ENCODE measurements around the gene DPYD.

The DPYD gene

GRCh38 chr1:97202481-97203380 lies 718.1 kb downstream of the DPYD start:
- DNase-seq (ENCODE audit: low read depth), result no peak

DNA sequence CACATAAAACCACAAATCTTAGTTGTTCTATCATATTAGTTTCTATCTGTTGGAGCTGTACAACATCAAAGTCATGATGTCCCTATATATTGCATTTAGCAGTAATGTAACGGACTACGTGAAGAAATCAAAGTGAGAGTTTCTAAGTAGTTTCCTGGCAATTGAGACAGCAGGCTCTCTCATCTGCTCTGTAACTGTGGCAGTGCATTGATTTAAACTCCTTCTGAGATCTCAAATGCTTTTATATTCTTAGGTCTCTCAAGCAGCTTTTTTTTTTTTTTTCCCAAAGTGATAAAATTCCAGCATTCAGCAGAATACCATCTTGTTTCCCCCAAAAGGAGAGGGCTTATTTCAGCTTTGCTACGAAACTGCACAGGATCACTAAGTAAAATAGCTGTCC lies 719.2 kb downstream of the DPYD start:
- DNase-seq (ENCODE audit: low read depth), result no peak

DNA sequence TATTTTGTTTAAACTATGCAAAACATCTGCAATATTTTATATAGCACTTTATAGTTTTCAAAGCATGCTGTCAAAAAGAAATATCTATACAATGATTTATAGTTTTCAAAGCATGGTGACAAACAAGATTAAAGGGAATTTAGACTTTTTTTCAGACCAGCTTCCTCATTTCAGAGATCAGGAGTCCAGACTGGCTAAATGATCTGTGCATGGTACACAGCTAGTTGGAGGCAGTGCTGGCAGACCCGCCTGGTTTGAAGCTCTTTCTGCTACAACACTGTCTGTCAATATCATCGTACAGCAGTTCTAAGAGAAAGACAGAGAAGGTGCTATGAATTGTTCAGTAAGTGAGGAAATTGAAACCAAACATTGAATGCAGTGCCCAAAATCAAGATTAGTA lies 720.2 kb downstream of the DPYD start:
- DNase-seq (ENCODE audit: low read depth), result no peak

DNA sequence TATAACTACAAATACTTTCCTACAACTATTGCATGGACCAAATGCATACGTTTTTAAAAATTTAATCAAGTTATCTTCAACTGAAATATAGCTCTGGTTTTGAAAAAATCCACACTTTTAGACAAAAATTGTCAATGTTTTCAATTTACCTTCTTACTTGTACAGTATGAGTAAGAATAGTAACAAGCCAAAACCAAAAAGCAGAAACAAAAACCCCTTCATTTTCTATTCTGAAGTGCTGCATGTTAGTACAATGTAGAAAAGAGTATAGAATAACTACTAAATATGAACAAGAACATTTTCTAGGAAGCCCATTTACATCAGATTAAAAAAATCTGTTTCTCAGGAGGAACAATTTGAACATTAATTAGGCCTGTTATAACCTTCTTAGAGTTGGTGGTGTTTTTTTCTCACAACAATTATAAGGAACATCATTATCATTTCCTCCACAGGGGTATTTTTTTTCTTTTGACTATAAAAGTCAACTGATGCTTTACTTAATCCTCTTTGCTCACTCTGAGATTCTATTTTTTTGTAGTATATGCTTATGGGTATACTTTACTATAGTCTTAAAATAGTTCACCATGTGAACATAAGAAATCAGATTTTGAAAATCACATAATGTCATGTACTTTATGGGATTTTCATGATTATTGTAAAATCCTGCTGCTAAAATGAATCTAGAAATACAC lies 723.9 kb downstream of the DPYD start:
- DNase-seq (ENCODE audit: low read depth), result no peak

DNA sequence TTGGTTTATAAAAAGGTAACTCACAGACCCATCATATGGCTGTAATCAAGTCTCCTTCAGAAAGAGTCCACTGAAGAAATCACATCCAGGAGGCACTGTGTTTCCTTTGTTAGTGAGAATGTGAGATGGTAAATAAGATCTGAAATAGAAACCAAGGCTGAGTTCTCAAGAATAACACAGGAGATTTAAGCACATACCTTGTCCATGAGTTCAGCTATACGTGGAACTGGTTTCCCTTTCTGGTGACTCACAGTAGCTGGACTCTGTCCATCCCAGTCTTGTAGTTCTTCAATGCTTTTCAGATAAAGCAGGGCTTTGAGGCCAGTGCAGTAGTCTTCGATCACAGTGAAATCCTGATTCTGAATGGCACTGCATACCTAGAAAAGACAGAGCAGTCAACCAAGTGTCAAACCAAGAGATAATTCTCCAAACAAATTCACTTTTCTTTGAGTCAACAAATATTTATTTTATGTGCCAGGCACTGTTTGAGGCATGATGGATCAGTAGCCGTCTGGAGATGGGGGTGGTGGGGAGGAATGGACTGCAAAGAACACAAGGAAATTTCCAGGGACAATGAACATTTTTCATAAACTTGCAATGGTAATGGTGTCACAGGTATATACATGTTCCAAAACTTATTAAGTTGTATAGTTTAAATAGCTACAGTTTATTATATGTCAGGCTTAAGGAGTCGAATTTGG lies 727.8 kb downstream of the DPYD start:
- peak; percentile 82 for DNase-seq (ENCODE audit: low read depth)

DNA sequence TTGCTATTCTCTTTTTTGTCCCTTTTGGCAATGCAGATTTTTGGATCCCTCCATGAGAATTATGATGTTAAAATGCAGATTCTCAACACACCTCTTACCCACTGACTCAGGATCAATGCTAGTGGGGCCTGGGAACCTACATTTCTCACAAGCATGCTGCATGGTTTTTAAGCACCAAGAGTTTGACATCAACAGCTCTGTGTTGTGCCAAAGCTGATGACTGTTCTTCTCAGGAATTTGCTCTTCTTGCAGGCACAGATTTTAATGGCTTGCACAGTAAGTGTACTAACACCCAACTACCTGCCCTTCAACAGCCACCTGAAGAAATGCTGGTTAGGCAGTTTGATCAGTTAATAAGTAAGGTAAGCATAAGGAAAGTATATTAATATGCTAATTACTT lies 730.5 kb downstream of the DPYD start:
- no peak for DNase-seq (ENCODE audit: low read depth)

GRCh38 chr1:97186381-97186780 lies 734.5 kb downstream of the DPYD start:
- no peak for DNase-seq (ENCODE audit: low read depth)

DNA sequence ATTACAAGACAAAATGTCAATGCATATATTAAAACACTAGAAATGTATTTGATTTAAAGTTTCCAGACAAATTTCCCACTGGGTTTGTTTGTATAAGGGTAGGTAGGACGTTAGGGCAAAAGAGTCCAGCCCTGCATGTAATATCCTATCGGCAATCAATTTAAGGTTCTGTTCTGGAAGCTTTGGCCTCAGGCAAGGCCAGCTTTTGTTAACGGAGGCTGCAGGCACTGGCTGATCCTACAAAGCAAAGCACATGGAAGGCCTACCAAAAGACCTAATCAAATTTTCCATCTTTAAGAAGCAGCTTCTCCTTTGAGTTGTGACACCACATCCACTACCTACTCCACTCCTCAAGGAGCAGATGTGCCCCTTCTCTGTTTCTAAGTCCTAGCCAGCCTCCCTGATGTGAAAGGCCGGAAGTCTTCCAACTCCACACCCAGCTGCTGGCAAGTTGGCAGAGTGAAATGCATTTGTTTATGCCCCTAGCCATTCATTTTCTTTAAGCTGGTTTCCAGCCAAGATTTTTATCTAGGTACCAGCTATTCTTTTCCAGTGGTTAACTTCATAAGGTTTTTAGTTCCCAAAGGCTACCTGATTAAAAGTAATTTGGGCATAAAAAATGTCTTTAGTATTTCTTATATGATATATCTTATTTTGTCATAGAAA lies 746.7 kb downstream of the DPYD start:
- DNase-seq (ENCODE audit: low read depth), result no peak

- DNase-seq (ENCODE audit: low read depth), result no peak
Observed at GRCh38 chr1:97170300-97170699, 750.5 kb downstream of the DPYD start.

- DNase-seq (ENCODE audit: low read depth), result no peak
Observed at GRCh38 chr1:97168056-97168455, 752.8 kb downstream of the DPYD start.

DNA sequence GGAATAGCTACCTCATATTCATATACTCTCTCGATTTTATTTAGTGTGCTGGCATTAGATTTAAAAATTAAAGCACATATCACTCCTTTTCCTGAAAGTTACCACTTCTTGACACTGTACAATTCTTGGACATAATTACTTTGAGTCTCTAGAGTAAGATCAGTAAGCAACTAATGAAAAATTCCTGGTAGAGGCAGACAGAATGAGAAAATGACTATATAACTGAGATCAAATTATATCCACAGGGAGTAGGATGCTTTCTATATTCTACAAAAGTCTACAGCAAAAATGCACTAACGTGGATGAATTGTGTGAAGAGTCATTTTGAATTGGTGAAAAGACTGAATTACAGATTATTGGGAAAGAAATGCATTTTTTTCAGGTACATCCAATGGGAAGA lies 753.6 kb downstream of the DPYD start:
- no peak for DNase-seq (ENCODE audit: low read depth)

- no peak for DNase-seq (ENCODE audit: low read depth)
Observed at GRCh38 chr1:97166626-97167025, 754.2 kb downstream of the DPYD start.

- DNase-seq (ENCODE audit: low read depth), result no peak
Observed at GRCh38 chr1:97164276-97164639, 756.6 kb downstream of the DPYD start.

GRCh38 chr1:97163591-97164275 lies 757.1 kb downstream of the DPYD start:
- DNase-seq (ENCODE audit: low read depth), result no peak

DNA sequence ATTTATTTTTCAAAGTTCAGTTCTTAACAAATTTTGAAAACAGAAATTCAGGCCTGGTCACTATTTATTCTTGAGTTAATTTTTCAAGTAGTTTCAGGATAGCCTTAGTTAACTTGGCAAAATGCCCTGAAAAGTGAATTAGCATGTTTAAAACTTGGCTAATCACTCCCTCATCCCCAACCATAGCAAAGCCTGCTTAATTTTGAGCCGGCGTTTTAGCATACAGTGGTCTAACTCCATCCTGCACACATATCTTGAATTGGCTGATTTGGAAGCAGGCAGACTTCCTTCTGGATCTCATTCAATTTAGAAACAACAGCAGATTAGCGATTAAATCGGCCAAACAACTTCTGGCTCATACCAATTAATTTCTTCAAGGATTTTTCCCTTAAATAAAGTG lies 760.0 kb downstream of the DPYD start:
- DNase-seq (ENCODE audit: low read depth), result no peak

GRCh38 chr1:97159342-97159741 lies 761.5 kb downstream of the DPYD start:
- DNase-seq (ENCODE audit: low read depth), result no peak

DNA sequence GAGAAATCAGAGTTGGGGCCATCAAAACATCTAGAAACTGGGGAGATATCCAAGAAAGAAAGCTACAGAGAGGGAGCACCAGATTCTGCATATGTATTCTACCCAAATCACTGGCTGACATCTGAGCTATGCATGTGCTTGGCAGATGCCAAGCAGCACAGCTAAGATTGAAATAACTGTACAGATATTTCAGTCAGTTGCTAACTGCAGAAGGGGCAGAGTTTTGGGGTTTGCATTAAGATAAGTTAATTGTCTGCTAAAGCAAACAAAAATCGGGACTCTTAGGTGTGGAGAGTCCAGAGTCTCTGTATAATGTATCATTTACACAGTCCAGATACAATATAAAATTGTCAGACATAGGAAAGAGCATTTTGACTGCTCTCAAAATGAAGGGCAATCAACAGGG lies 762.1 kb downstream of the DPYD start:
- no peak for DNase-seq (ENCODE audit: low read depth)

GRCh38 chr1:97157991-97158390 lies 762.8 kb downstream of the DPYD start:
- no peak for DNase-seq (ENCODE audit: low read depth)

DNA sequence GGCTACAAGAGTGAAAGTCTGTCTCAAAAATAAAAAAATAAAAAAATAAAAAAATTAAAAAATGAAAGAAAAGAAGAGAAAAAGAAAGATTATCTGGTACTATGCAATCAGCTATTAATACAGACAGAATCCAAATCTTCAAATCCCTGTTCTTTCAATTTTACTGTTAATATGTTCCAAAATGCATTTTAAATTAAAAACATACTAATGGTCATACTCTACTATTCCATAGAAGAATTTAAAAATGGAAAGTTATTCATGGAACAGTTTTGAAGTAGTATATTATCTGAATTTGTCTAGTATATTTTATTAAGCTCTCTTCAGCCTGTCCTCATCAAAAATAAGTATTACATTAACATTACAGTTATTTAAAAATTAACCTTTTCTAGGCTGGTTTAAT lies 769.2 kb downstream of the DPYD start:
- no peak for DNase-seq (ENCODE audit: low read depth)

- DNase-seq (ENCODE audit: low read depth), result peak; percentile 88
Observed at GRCh38 chr1:97145321-97145956, 775.4 kb downstream of the DPYD start.

GRCh38 chr1:97144527-97144926 lies 776.3 kb downstream of the DPYD start:
- DNase-seq (ENCODE audit: low read depth), result peak; percentile 61
